ENCODE results near the gene CTNNA1.
"Not testable (repeated sequence)": the region's sequence is repeated elsewhere in the genome, so short reads cannot be mapped to it uniquely, and the experiment has no call there.

Gene CTNNA1, protein sequence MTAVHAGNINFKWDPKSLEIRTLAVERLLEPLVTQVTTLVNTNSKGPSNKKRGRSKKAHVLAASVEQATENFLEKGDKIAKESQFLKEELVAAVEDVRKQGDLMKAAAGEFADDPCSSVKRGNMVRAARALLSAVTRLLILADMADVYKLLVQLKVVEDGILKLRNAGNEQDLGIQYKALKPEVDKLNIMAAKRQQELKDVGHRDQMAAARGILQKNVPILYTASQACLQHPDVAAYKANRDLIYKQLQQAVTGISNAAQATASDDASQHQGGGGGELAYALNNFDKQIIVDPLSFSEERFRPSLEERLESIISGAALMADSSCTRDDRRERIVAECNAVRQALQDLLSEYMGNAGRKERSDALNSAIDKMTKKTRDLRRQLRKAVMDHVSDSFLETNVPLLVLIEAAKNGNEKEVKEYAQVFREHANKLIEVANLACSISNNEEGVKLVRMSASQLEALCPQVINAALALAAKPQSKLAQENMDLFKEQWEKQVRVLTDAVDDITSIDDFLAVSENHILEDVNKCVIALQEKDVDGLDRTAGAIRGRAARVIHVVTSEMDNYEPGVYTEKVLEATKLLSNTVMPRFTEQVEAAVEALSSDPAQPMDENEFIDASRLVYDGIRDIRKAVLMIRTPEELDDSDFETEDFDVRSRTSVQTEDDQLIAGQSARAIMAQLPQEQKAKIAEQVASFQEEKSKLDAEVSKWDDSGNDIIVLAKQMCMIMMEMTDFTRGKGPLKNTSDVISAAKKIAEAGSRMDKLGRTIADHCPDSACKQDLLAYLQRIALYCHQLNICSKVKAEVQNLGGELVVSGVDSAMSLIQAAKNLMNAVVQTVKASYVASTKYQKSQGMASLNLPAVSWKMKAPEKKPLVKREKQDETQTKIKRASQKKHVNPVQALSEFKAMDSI

DNA sequence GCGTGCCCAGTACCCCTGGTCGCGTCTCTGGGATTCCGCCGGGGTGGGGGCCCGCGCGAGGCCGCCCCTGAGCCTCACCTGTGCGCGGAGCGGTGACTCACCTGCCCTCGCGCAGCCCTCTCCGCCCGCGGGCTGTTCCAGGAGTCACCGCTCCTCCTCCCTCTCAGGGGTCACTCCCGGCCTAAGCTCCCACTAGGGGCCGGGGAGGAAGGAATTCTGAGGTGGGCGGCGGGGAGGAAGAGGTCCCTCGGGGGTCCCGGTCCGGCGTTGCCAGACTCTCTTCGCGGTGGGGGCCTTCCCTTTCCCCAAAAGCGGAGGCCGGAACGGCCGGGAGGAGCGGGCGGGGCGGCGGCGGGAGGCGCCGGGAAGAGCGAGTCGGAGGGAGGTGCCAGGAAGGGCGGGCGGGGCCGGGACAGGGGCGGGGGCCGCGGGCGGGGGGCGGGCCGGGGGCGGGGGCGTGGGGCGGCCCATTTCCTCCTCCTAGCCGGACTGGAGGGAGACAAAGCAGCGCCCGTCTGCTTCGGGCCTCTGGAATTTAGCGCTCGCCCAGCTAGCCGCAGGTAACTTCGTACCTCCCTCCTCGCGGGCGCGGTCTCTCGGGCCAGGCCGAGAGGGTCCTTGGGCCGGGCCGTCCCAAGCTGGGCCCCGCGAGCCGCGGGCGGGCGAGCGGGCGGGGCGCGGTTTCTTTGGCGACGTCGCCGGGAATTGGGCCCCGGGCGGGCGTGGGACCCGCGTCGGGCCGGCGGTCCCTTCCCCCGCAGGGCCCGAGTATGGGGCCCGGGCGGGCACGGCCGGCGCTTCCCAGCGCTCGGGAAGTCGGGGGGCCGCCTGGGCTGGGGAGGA lies at the start of gene CTNNA1:
CTNNA1 (plus strand) TSS at position 475 of the 843 bp plus-strand sequence. CDS start 28,500 bp downstream, outside the sequence.
- no peaks in the 10 kb centered on the region for H3K27me3 ChIP-seq (ENCODE audit: low read length)
- H3K4me3 ChIP-seq (ENCODE audit: insufficient read depth, low read length, poor library complexity, severe bottlenecking), result peak within 1 kb of the TSS; percentile 74
- no peaks in the 10 kb centered on the region for H3K79me2 ChIP-seq (ENCODE audit: insufficient read depth, low read length)
- H3F3A ChIP-seq (ENCODE audit: insufficient read depth), result no peaks in the 10 kb centered on the region
- H4K20me1 ChIP-seq (ENCODE audit: low read depth, low read length), result no peaks in the 10 kb centered on the region
- no peaks in the 10 kb centered on the region for H3K9me2 ChIP-seq (replicated peaks; ENCODE audit: insufficient read depth, low read length)
- H2AFZ ChIP-seq (ENCODE audit: low read depth, low read length, severe bottlenecking), result peak within 1 kb of the TSS; percentile 97
- TF ChIP-seq CTCF (IDR thresholded peaks at IDR 0.05; ENCODE audit: insufficient read depth, low read length, poor library complexity, severe bottlenecking), result no peak
- TF ChIP-seq EZH2phosphoT487 (conservative IDR thresholded peaks at IDR 0.05; ENCODE audit: low read length), result no peak
- H3K9me3 ChIP-seq (ENCODE audit: insufficient read depth, low read length), result no peaks in the 10 kb centered on the region
- no peaks in the 10 kb centered on the region for H3K36me3 ChIP-seq (ENCODE audit: low read length)
- H3K9ac ChIP-seq (ENCODE audit: low read length), result peak within 1 kb of the TSS; percentile 66
- H3K27ac ChIP-seq (ENCODE audit: low read depth, low read length), result no peak within 1 kb of the TSS
- peak within 1 kb of the TSS; percentile 76 for H3K4me2 ChIP-seq (ENCODE audit: low read depth, low read length, poor library complexity, severe bottlenecking)

DNA sequence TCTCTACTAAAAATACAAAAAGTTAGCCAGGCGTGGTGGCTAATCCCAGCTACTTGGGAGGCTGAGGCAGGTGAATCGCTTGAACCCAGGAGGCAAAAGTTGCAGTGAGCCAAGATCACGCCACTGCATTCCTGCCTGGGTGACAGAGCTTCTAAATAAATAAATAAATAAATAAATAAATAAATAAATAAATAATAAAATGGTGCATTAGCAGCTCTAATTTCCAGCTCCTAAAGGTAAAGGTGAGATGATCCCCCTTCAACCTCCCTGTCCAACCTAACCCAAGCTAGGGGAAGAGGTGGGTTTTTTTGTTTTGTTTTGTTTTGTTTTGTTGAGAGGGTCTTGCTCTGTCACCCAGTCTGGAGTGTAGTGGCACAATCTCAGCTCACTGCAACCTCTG lies 49.4 kb upstream of the CTNNA1 start:
- H3K9ac ChIP-seq (ENCODE audit: low read length); H3K27me3 ChIP-seq (ENCODE audit: low read length); H3K79me2 ChIP-seq (ENCODE audit: insufficient read depth, low read length); H3K9me3 ChIP-seq (ENCODE audit: insufficient read depth, low read length); H3F3A ChIP-seq (ENCODE audit: insufficient read depth); H2AFZ ChIP-seq (ENCODE audit: low read depth, low read length, severe bottlenecking); H3K36me3 ChIP-seq (ENCODE audit: low read length); H4K20me1 ChIP-seq (ENCODE audit: low read depth, low read length); H3K4me3 ChIP-seq (ENCODE audit: insufficient read depth, low read length, poor library complexity, severe bottlenecking); H3K4me2 ChIP-seq (ENCODE audit: low read depth, low read length, poor library complexity, severe bottlenecking); H3K9me2 ChIP-seq (replicated peaks; ENCODE audit: insufficient read depth, low read length); H3K27ac ChIP-seq (ENCODE audit: low read depth, low read length): not testable (repeated sequence)

- no peak overlapping the region for H2AFZ ChIP-seq (ENCODE audit: low read depth, low read length, severe bottlenecking)
- H3K4me2 ChIP-seq (ENCODE audit: low read depth, low read length, poor library complexity, severe bottlenecking), result no peak overlapping the region
- H3K9me3 ChIP-seq (ENCODE audit: insufficient read depth, low read length), result no peaks in the 10 kb centered on the region
- H3K9me2 ChIP-seq (replicated peaks; ENCODE audit: insufficient read depth, low read length), result no peaks in the 10 kb centered on the region
- H3F3A ChIP-seq (ENCODE audit: insufficient read depth), result no peaks in the 10 kb centered on the region
- no peaks in the 10 kb centered on the region for H3K36me3 ChIP-seq (ENCODE audit: low read length)
- H3K27ac ChIP-seq (ENCODE audit: low read depth, low read length), result no peak overlapping the region
- H4K20me1 ChIP-seq (ENCODE audit: low read depth, low read length), result no peaks in the 10 kb centered on the region
- H3K4me3 ChIP-seq (ENCODE audit: insufficient read depth, low read length, poor library complexity, severe bottlenecking), result no peak overlapping the region
- TF ChIP-seq CTCF (IDR thresholded peaks at IDR 0.05; ENCODE audit: insufficient read depth, low read length, poor library complexity, severe bottlenecking) (no peak), EZH2phosphoT487 (conservative IDR thresholded peaks at IDR 0.05; ENCODE audit: low read length) (no peak)
- H3K9ac ChIP-seq (ENCODE audit: low read length), result no peak overlapping the region
- no peaks in the 10 kb centered on the region for H3K79me2 ChIP-seq (ENCODE audit: insufficient read depth, low read length)
- no peaks in the 10 kb centered on the region for H3K27me3 ChIP-seq (ENCODE audit: low read length)
Measured at GRCh38 chr5:138705007-138705406, 48.2 kb upstream of the CTNNA1 start.

Data from SU-DHL-6 (cell line).